Retina (tissue), 1 donor: Measurements from ENCODE around the gene KATNAL2.
A peak's percentile ranks its signal among the peaks of the same experiment; 100 is the strongest.

Source experiments
- DNase-seq: peaks from one replicate; pipeline ENCODE4 v3.0.0-alpha.2; 2016

The KATNAL2 gene

DNA sequence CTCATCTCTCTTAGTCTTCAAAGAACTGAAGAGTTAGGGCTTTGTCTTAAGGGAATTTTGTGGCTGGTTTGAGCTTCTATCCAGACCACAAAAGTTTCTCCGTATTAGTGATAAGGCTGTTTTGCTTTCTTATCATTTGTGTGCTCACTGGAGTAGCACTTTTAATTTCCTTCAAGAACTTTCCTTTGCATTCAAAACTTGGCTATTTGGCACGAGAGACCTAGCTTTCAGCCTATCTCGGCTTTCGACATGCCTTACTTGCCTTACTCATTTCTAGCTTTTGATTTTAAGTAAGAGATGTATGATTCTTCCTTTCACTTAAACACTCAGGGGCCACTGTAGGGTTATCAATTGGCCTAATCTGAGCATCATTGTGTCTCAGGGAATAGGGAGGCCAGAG, 203.0 kb downstream of the KATNAL2 start:
- DNase-seq, result no peak

DNA sequence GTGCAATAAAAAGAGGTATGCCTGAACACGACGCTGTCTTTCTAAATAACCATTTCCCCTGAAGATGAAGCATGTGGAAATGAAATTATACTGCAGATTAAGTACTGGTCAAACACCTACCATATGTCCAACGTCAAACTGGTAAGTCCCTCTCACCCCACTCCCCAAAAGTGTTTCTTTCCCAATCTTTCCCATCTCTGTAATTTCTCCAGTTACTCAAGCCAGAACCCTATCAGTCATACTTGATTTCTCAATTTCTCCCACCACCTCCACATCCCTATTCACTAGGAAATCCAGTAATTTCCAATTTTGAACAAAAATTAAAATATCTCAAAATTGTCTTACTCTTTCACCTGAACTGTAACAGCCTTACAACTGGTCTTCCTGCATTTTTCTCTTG, 203.7 kb downstream of the KATNAL2 start:
- DNase-seq, result no peak

GRCh38 chr18:47141289-47141688, 223.9 kb downstream of the KATNAL2 start:
- no peak for DNase-seq

DNA sequence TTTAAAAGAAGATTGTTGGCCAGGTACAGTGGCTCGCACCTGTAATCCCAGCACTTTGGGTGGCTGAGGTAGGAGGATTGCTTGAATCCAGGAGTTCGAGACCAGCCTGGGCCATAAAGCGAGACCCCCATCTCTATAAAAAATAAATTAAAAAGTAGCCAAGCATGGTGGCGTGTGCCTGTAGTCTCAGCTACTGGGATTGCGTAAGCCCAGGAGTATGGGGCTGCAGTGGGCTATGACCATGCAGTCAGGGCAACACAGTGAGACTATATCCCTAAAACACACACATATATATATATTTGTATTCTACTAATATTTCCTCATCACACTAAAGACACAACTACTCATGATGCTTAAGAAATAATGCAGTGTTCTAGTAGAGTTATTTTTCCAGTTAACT, 225.8 kb downstream of the KATNAL2 start:
- no peak for DNase-seq

DNA sequence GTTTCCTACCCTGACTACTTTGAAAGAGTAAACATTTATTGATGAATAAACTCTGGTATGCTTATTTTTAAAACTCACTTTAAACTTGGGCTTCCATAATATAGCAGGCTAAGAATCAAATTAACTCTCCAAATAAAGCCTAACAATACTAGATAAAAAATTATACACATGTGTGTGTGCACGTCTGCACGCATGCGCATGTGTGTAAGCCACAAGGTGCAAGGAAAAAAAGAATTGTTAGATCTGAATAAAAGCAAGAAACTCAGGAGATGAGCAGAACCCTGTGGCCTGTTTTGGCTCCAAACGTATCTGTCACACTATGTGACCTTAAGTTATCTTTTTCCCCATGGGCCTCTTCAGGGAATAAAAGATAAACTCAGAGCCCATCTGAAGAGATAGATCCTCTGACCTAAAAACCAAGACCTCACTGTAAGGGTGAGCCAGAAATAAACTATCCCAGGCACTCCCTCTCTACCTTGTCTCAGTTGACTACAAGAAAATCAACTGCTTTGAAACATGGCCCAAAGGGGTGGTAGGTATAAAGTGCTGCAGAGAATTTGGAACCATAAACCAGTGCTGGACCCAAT, 226.6 kb downstream of the KATNAL2 start:
- DNase-seq, result no peak

DNA sequence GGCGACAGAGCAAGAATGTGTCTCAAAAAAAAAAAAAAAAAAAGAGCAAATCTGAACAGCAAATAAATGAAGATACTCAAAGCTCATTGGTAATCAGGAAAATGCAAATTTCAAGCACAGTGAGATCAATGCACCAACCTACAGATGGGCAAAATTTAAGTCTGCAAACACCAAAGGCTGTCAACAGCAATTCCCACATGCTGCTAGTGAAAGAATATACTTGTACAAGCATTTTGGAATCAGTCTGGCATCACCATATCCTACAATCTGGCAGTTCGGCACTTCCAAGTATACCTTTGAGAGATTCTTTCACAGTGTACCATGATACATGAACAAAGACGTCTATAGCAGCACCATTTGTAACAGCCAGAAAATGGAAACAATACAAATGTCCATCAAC, 228.8 kb downstream of the KATNAL2 start:
- no peak for DNase-seq

GRCh38 chr18:47149457-47150028, 232.1 kb downstream of the KATNAL2 start:
- DNase-seq, result no peak

DNA sequence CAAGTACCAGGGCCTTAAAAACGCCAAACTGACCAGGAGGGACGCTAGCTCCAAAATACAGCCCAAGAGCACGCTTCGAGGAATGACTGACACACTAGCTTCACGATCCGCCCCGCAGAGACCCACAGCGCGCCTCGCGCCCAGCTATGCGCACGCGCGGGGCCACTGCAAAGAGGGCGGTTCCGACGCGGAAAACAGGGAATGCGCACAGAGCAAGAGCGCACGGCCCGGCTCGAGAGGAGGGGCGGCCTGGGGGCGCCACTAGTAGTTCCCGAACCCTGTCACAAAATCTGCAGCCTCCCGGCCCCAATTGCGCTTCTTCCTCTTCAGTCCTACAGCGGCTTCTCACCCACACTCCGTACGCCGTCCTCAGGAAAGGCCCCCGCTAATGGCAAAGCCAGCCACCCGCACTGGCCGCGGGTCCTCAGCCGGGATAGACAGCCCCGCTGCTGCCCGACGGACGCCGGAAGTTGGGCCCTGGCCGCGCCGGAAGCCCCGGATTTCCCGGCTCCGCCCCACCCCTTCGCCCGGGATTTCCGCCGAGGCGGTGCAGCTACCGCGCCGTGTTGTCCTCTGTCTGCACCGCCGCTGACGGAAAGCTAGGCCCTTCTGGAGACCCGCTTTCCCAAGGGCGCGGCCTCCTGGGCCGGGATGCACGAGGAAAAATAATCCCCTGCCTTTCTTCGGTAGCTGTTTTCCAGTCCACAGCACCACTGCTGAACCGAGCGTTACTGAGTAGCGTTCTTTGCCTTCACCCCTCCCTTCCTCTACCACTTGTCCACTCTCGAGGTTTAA, 232.8 kb downstream of the KATNAL2 start, which contains the start of gene HDHD2:
TSS of gene HDHD2 (minus strand) at position 472 of the 795 bp plus-strand sequence. CDS start 14,061 bp downstream, outside the sequence.
- DNase-seq, result peak; percentile 97

- no peak for DNase-seq
These were observed 233.5 kb downstream of the KATNAL2 start for GRCh38 chr18:47150824-47151366.

DNA sequence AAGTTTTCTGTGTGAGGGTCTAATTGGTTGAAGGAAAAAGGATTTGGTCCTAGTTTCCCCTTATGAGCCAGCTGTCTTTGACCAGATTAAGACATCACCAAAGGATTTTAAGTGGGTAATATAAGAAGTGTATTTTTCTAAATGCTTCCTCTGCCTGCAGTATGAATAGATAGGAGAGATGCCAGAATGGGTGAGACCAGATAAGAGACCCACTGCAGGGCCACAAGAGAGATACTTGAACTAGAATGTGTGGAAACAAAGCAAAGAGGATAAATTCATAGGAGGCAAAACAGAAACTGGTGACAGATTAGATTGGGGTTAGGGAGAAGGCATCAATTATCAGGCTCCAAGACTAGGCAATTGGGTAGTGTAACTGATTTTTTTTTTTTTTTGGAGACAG, 234.0 kb downstream of the KATNAL2 start:
- no peak for DNase-seq
